NCI-H1105 (cell line): ENCODE data around the gene TDRKH.
"Not testable (repeated sequence)": the region's sequence is repeated elsewhere in the genome, so short reads cannot be mapped to it uniquely, and the experiment has no call there.

Source experiments
- DNase-seq: peaks from one replicate; lab custom pipeline; 2025; lab: John Stamatoyannopoulos, UW

Gene TDRKH

DNA sequence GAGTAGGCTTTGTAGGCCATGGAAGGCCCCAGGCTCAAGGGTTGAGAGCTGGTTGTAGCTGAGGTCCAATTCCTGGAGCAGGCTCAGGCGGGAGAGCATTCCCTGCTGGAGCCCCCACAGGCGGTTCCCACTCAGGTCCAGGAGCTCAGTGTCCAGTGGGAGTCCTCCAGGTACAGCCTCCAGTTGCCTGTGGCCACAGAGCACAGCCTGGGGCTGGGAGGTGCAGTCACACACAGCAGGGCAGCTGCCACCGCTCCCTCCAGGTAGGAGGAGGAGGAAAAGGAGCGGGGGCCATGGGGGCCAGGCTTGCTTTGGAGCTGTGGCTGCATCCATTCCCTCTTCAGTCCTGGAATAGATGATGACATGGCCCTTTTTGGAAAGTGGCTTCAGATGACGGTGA, 12.1 kb upstream of the TDRKH start:
- DNase-seq = no peak

- DNase-seq = no peak
Measured at GRCh38 chr1:151801846-151802245, 11.5 kb upstream of the TDRKH start.

GRCh38 chr1:151801310-151801820, 11.1 kb upstream of the TDRKH start:
- no peak for DNase-seq

GRCh38 chr1:151800830-151801229, 10.5 kb upstream of the TDRKH start:
- no peak for DNase-seq

- DNase-seq = no peak
Measured at GRCh38 chr1:151799179-151800022, 9.1 kb upstream of the TDRKH start.

- no peak for DNase-seq
Measured at GRCh38 chr1:151798571-151798970, 8.3 kb upstream of the TDRKH start.

DNA sequence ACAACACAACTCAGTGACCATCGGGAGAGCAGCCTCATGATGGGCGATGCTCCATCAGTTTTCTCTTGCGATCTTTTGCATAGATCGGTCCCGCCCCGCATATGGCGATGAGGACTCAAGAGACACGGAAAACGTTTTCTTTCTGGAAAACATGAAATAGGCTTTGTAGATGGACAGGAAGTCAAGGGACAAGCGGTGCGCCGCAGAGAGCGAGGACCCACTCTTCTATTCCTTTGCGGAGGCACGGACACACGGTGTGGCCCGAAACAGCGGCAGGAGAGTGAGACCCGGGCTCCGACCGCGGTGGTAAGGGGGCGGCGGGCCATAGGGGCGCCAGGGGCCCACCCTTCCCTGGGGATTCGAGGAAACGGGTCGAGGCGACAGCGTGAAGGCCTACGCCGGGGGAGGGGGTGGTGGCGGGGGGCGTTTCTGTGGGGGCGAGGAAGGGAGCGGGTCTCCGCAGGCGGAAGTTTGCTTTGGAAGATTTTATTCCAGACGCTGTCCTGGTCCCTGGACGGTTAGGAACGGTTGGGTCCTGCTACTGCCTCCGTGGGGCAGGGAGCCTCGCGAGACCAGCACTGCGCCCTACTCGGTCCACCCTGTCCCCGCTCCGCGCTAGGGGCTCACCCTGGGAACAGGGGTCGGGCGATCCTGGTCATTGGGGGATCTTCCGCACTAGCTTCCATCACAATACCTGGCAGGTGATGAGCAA, 796 bp upstream of the TDRKH start:
- peak; percentile 14 for DNase-seq

GRCh38 chr1:151787689-151788088, 2.6 kb downstream of the TDRKH start:
- DNase-seq = no peak

- no peak for DNase-seq
Measured at GRCh38 chr1:151783796-151784195, 6.5 kb downstream of the TDRKH start.

- DNase-seq = no peak
Measured at GRCh38 chr1:151782741-151783140, 7.6 kb downstream of the TDRKH start.

- DNase-seq = not testable (repeated sequence)
Measured at GRCh38 chr1:151782026-151782425, 8.3 kb downstream of the TDRKH start.

DNA sequence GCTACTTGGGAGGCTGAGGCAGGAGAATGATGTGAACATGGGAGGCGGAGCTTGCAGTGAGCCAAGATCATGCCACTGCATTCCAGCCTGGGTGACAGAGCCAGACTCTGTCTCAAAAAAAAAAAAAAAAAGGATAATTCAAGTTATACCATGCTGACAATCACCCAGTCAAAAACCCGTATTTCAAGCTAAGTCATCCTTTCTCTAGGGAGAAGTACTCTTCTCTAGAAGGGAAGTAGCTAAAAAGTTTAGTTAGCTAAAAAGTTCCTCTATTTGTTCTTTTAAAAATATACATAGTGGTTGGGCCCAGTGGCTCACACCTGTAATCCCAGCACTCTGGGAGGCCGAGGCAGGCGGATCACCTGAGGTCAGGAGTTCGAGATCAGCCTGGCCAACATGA, 9.6 kb downstream of the TDRKH start:
- DNase-seq = not testable (repeated sequence)

- DNase-seq = no peak
Measured at GRCh38 chr1:151779852-151780251, 10.4 kb downstream of the TDRKH start.

DNA sequence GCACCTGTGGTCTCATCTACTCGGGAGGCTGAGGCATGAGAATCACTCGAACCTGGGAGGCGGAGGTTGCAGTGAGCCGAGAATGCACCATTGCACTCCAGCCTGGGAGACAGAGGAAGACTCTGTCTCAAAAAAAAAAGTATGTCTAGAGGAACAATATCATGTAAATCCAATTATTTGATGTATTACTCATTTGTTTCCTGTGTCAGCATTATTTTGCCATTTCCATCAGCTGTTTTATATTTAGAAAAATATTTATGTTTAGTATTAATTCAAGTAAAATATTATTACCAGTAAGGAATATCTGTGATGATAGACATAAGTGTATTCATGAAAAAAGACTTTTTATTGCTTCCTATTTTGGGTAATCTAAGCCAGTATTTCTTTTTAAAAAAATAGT, 13.0 kb downstream of the TDRKH start:
- no peak for DNase-seq

GRCh38 chr1:151776665-151777062, 13.6 kb downstream of the TDRKH start:
- DNase-seq = no peak

DNA sequence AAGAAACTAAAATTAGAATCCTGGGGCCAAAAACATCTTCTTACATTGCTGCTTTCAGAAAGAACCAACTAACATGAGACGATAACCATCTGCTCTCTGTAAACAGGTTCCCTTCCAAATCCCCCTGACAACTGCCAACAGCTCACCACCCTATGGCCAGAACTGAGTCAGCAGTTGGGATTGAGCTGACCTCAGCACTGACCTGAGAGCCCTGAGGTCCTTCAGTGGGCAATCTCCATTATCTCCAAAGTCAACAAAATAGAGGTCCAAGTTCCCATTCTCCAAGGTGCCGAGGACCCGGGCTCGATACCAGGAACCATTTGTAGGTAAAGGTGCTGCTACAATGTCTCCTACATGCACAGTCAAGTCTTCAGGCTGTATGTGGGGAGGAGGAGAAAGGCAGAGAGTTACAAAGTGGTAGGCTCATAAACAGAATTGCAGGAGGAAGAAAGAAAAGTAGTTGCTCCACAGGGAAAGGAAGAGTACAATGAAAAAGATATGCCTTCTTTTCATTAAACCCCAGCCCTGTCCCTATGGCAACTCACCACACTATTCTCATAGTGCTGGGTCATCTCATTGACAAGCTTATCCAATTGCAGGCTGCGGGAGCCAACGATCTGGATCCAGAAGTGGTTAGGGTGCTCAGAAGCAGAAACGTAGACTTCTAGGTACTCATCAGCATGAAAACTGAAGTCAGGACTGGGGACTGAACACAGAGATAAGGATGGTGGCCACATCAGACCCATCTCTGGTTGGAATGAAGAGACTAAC, 14.2 kb downstream of the TDRKH start:
- DNase-seq = no peak

DNA sequence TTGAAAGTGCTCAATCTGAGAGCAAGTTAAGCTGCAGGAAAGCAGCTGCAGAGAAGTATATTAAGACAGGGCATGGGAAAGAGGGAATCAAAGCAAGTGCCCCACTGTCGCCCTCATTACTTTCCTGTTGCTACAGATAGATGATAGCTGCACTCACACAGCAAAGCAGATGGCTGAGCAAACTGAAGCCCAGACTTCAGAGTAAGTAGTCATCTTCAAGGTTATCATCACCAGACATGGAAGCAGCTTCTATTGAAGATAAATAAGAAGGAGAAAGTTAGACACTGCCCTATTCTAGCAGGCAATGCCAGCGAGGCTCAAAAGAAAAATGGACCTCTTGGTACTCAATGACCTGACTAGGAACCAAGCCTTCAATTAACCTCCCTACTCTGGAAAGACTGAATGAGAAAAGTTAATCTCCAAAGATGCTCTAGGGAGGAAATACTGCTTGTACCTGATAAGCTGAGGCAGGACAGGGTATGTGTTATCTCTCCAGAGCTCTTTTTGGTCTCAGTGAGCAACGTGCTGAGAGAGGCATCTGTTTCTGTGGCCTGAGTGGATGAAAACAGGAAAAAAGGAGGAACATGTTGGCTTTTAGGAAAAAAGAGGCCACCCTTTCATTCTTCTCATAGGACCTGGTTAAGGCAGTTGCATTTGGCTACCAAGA, 15.9 kb downstream of the TDRKH start:
- DNase-seq = no peak

DNA sequence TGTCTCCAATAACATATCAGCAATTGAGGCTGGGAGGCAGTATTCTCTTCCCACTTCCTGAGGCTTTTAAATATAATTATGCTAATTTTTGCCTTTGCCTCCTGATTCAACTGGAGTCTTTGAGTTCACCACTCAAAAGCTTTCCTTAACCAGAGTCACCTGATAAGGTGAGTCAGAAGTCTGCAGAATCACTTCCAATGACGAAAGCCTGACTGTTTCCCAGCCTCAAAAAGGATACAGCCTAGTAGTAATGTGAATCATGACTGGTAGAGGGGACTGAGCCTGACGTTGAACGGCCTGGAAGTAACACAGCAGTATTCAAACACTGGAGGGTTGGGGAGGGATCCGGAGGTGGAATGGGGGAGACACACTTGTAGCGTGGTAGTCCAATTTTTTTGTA, 16.6 kb downstream of the TDRKH start:
- DNase-seq = no peak

DNA sequence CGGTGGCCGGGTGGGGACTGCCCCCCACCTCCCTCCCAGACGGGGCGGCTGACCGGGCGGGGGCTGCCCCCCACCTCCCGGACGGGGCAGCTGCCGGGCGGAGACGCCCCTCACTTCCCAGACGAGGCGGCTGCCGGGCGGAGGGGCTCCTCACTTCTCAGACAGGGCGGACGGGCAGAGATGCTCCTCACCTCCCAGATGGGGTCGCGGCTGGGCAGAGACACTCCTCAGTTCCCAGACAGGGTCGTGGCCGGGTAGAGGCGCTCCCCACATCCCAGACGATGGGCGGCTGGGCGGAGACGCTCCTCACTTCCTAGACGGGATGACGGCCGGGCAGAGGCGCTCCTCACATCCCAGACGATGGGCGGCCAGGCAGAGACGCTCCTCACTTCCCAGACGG, 21.0 kb downstream of the TDRKH start:
- not testable (repeated sequence) for DNase-seq

DNA sequence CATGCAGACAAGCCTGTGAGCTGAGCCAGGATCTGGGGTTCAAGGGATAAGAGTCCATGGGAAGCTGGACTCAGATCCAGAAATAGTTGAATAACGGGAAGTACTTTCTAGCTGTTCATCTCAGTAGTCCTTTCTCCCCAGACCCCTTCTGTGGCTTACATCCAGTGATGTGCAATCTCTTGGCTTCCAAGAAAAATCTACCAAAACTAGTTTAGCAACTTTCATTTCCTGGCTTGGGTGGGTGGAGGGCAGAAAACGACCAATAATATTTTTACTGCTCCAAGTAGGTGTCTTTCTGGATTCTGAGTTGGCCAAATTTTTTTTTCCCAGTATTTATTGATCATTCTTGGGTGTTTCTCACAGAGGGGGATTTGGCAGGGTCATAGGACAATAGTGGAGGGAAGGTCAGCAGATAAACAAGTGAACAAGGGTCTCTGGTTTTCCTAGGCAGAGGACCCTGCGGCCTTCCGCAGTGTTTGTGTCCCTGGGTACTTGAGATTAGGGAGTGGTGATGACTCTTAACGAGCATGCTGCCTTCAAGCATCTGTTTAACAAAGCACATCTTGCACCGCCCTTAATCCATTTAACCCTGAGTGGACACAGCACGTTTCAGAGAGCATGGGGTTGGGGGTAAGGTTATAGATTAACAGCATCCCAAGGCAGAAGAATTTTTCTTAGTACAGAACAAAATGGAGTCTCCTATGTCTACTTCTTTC, 21.8 kb downstream of the TDRKH start:
- not testable (repeated sequence) for DNase-seq

DNA sequence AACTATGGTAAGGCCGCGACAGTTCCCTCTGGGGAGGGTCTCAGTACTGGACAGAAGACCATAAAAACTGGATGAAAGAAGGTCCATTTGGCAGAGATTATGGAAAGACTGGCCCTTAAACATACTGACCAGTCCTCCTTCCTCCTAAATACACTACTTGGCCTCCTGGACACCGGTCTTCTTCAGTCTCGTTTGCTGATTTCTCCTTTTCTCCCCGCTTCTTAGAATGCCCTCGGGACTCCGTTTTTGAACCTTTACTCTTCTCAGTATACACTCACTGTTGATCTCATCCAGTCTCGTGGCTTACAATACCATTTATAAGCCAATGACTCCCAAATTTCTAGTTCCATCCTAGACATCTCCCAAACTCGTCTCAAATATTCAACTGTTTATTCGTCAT, 26.3 kb downstream of the TDRKH start:
- no peak for DNase-seq
